Measurements from ENCODE around the gene GRP. TPM values are rescaled to one million over a fixed set of nuclear protein-coding genes. Genes with fewer than 3 reads are reported as not detected.

GRP gene
- polyA plus RNA-seq, 2 of the 4 experiments (the other 2 are of a cell fraction) = not detected

GRCh38 chr18:59239642-59240041 is 19.7 kb downstream of the GRP start:
- POLR2A ChIA-PET = no interaction called here
- DNase-seq (ENCODE audit: low read depth in 1 of 2, low spot score in 1 of 2) (no peak), ATAC-seq (no peak), FAIRE-seq (no peak)
- H3K4me1 ChIP-seq = no peaks in the 10 kb centered on the region
- no peak overlapping the region for H3K27ac ChIP-seq
- CTCF ChIA-PET = interaction anchor here (3.3 kb wide), 1 partner anchor 9 kb away, joined by 14 read pairs; no protein-coding TSS in a partner anchor
- TF ChIP-seq RFX5 (IDR thresholded peaks at IDR 0.05) = no peak
- TF ChIP-seq JUN (IDR thresholded peaks at IDR 0.05) = no peak
- no peak for TF ChIP-seq EHF (CRISPR knock-in tag; IDR thresholded peaks at IDR 0.05)
- TF ChIP-seq EHMT2 (IDR thresholded peaks at IDR 0.05; ENCODE audit: low read depth) = no peak
- no peaks in the 10 kb centered on the region for H3K9me3 ChIP-seq
- H3K4me3 ChIP-seq = no peak overlapping the region
- 6% methylated on average over 2 of the region's 4 CpGs for WGBS (ENCODE audit: missing lambda C conversion rate)
- H3K4me2 ChIP-seq = no peak overlapping the region

DNA sequence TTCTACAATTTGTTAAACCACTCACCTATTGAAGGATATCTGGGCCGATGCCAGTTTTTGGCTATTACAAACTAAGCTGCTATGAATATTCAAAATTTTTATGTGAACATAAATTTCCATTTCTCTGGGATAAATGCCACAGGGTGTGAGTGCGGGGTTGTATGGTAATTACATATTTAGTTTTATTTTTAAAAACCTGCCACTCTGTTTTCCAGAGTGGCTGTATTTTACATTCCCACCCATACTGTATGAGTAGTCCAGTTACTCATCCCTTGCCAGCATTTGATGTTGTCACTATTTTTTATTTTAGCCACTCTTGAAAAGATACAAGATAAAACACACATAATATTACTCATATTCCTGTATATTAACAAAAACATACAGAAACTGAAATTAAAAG is 22.9 kb downstream of the GRP start:
- H3K4me1 ChIP-seq = no peaks in the 10 kb centered on the region
- ChIA-PET CTCF (no interaction called here), POLR2A (no interaction called here)
- no peaks in the 10 kb centered on the region for H3K9me3 ChIP-seq
- H3K4me2 ChIP-seq = no peak overlapping the region
- ATAC-seq = no peak
- H3K4me3 ChIP-seq = no peak overlapping the region
- TF ChIP-seq EP300 (IDR thresholded peaks at IDR 0.05) (no peak), RNF2 (IDR thresholded peaks at IDR 0.05; ENCODE audit: borderline replicate concordance, low read depth) (no peak), ZNF302 (CRISPR knock-in tag; IDR thresholded peaks at IDR 0.05) (no peak), BHLHE40 (IDR thresholded peaks at IDR 0.05; ENCODE audit: low read depth, low read length) (no peak), ZFP36 (IDR thresholded peaks at IDR 0.05; ENCODE audit: borderline replicate concordance, partially characterized antibody) (no peak), MYC (IDR thresholded peaks at IDR 0.05; ENCODE audit: borderline replicate concordance, low read length) (no peak), CTCF (IDR thresholded peaks at IDR 0.05) (no peak), ELK1 (IDR thresholded peaks at IDR 0.05; ENCODE audit: low read depth, low read length) (no peak), JUNB (IDR thresholded peaks at IDR 0.05) (no peak), HOXA7 (CRISPR knock-in tag; IDR thresholded peaks at IDR 0.05) (no peak), FOSB (CRISPR knock-in tag; IDR thresholded peaks at IDR 0.05) (no peak), CBX2 (IDR thresholded peaks at IDR 0.05; ENCODE audit: borderline replicate concordance, low read depth) (no peak)
- TF ChIP-seq, protein P1, sequence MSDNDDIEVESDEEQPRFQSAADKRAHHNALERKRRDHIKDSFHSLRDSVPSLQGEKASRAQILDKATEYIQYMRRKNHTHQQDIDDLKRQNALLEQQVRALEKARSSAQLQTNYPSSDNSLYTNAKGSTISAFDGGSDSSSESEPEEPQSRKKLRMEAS (IDR thresholded peaks at IDR 0.05) = no peak
- no peak for DNase-seq (ENCODE audit: low read depth in 1 of 2, low spot score in 1 of 2)
- no peak for FAIRE-seq
- WGBS (ENCODE audit: missing lambda C conversion rate) = 21% methylated on average over 2 of the region's 2 CpGs
- H3K27ac ChIP-seq = no peak overlapping the region

DNA sequence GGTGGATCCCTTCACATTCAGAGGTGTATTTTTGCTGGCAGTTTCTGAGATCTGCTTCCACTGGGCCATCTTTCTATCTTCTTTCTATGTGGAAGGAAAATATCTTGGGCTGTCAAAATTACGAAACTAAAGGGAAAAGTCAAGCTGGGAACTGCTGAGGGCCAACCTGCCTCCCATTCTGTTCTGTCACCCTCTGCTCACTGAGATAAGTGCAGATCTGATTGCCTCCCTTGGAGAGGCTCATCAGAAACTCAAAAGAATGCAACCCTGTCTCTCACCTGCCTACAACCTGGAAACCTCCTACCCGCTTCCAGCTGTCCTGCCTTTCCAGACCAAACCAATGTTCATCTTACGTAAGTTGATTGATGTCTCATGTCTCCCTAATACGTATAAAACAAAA is 26.8 kb downstream of the GRP start:
- Histone ChIP-seq H3K4me3 (no peak overlapping the region), H3K4me1 (no peaks in the 10 kb centered on the region), H3K9me3 (no peaks in the 10 kb centered on the region), H3K27ac (no peak overlapping the region), H3K4me2 (no peak overlapping the region)
- ChIA-PET CTCF (interaction anchor here (1.2 to 5.3 kb wide), 3 partner anchors 16 to 154 kb away, joined by 3 to 87 read pairs (median 40); no protein-coding TSS in a partner anchor), POLR2A (no interaction called here)
- FAIRE-seq = no peak
- no peak for ATAC-seq
- TF ChIP-seq MAZ (IDR thresholded peaks at IDR 0.05; ENCODE audit: borderline replicate concordance, low read depth, low read length) = no peak
- TF ChIP-seq CBX2 (IDR thresholded peaks at IDR 0.05; ENCODE audit: borderline replicate concordance, low read depth) = no peak
- no peak for TF ChIP-seq CEBPB (IDR thresholded peaks at IDR 0.05)
- no peak for TF ChIP-seq SMC3 (IDR thresholded peaks at IDR 0.05)
- TF ChIP-seq TFCP2L1 (CRISPR knock-in tag; IDR thresholded peaks at IDR 0.05) = no peak
- no peak for TF ChIP-seq NFE2L2 (conservative IDR thresholded peaks at IDR 0.05; ENCODE audit: low read length)
- TF ChIP-seq RFX5 (IDR thresholded peaks at IDR 0.05) = no peak
- TF ChIP-seq KDM1A (IDR thresholded peaks at IDR 0.05; ENCODE audit: low read depth) = no peak
- WGBS (ENCODE audit: missing lambda C conversion rate) = 23% methylated on average over 4 of the region's 4 CpGs
- no peak for DNase-seq (ENCODE audit: low read depth in 1 of 2, low spot score in 1 of 2)
